ENCODE results near the gene MYCL.
"Not testable (repeated sequence)": the region's sequence is repeated elsewhere in the genome, so short reads cannot be mapped to it uniquely, and the experiment has no call there.

MYCL gene

DNA sequence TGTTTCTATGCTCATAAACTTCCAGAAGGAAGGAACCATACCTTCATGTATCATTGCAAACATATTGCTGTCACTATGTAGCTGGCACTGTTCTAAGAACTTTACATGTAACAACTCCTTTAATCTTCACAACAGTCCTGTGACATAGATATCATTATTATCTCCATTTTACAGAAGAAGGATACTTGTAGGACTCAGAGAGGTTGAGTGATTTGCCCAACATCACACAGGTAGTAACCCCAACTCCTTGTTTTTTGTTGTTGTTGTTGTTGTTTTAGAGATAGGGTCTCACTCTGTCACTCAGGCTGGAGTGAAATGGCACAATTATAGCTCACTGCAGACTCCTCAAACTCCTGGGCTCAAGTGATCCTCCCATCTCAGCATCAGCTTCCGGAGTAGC is 10.8 kb downstream of the MYCL start:
- DNase-seq (ENCODE audit: low read depth) = no peak

DNA sequence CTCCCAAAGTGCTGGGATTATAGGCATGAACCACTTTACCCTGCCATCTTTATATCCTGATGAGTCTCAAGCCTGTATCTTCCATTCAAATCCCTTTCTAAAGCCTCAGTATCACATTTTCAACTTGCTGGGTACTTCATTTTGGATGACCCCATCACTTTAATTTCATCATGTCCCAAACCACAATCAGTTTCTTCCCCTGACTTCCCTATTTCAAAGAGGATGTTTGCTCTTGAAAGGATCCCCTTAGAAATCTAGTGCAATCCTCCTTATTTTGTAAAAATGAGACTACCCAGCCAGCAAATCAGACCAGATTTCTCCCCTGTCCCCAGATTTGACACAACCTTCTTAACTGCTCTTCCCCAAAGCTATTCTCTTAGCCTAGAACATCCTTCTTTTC is 11.4 kb downstream of the MYCL start:
- no peak for DNase-seq (ENCODE audit: low read depth)

GRCh38 chr1:39886757-39887231 is 14.9 kb downstream of the MYCL start:
- no peak for DNase-seq (ENCODE audit: low read depth)

DNA sequence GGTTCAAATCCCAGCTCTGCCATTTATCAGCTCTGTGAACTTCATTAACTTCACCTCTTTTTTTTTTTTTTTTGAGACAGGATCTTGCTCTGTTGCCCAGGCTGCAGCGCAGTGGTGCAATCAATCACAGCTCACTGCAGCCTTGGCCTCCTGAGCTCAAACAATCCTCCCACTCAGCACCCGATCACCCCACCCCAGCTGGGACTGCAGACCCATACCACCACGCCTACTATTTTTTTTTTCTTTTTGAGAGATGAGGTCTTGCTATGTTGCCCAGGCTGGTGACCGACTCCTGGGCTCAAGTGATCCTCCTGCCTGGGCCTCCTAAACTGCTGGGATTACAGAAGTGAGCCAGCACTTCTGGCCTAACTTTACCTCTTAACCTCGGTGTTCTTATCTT is 16.2 kb downstream of the MYCL start:
- DNase-seq (ENCODE audit: low read depth) = no peak

- DNase-seq (ENCODE audit: low read depth) = no peak
These were observed 19.6 kb downstream of the MYCL start for GRCh38 chr1:39882152-39882551.

DNA sequence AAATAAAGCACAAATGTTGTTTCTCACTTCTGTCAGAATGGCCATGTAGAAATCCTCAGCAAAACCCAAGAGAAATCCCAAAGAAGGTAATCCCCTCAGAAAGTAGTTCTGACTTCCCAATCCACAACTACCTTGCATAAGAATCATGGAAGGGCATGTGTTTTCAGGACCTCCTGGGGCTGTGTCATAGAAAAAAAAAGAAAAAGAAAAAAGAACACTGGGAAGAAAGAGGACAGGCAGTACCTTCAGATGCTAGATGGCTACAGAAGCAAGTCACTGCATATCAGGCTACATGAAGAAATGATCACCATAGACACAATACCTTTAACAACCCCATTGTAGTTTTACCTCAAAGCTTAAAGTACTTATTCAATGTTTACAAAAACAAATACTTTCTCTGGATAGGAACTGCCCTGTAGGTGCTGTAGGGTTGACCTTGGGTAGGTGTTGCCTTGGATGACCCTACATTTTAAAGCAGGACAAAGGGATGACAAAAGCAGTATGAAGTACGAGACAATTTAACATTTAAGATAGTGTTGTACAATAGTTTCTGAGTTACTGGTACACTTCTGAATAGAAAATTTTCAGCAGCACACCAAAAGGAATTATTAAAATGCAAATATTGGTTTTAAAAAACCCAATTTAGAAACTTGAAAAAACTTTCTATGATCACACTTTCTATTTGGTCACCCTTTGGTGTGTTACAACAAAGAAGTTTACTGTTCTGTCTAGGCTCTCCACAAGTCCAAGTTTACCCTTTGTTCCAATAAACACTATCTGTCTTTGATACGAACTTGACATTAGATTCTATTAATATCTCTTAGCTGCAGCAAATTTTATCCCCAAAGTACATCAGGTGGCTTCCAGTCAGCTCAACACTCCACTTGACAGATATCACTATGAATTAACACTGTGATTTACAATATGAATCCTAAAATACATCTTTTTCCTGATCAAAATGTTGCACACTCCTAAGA is 23.4 kb downstream of the MYCL start:
- no peak for DNase-seq (ENCODE audit: low read depth)

GRCh38 chr1:39877231-39877778 is 24.4 kb downstream of the MYCL start:
- no peak for DNase-seq (ENCODE audit: low read depth)

- DNase-seq (ENCODE audit: low read depth) = no peak
These were observed 25.6 kb downstream of the MYCL start for GRCh38 chr1:39876144-39876543.

- DNase-seq (ENCODE audit: low read depth) = no peak
These were observed 29.0 kb downstream of the MYCL start for GRCh38 chr1:39872698-39873097.

DNA sequence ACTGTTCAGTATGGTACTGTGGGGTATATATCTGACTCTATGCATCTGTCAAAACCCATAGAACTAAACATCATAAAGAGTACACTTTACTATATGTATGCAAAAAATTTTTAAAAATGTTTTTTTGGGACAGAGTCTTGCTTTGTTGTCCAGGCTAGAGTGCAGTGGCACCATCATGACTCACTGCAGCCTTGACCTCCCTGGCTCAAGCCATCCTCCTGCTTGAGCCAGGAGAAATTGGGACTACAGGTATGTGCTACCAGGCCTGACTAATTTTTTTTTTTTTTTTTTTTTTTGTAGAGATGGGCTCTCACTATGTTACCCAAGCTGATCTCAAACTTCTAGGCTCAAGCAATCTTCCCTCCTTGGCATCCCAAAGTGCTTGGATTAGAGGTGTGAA is 29.9 kb downstream of the MYCL start:
- no peak for DNase-seq (ENCODE audit: low read depth)

GRCh38 chr1:39871043-39871442 is 30.7 kb downstream of the MYCL start:
- not testable (repeated sequence) for DNase-seq (ENCODE audit: low read depth)

DNA sequence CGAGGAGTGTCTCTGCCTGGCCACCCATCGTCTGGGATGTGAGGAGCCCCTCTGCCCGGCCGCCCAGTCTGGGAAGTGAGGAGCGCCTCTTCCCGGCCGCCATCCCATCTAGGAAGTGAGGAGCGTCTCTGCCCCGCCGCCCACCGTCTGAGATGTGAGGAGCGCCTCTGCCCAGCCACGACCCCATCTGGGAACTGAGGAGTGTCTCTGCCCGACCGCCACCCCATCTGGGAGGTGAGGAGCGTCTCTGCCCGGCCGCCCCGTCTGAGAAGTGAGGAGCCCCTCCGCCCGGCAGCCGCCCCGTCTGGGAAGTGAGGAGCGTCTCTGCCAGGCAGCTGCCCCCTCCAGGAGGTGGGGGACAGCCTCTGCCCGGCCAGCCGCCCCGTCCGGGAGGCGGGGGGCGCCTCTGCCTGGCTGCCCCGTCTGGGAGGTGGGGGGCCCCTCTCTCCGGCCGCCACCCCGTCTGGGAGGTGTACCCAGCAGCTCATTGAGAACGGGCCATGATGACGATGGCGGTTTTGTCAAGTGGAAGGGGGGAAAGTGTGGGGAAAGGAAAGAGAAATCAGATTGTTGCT is 32.1 kb downstream of the MYCL start:
- DNase-seq (ENCODE audit: low read depth) = not testable (repeated sequence)

DNA sequence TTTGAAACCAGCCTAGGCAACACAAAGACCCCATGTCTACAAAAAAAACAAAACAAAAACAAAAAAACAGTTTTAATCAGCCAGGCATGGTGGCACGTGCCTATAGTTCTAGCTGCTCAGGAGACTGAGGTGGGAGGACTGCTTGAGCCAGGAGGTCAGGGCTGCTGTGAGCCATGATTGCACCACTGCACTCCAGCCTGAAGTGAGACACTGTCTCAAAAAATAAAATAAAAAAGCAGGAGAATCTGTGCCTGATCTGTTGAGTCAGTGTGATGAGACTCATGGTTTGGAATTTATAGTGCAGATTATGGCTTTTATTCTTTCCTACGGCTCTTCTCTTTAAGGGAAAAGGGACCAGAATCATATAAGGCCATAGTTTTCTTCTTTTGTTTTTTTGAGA is 35.0 kb downstream of the MYCL start:
- peak; percentile 38 for DNase-seq (ENCODE audit: low read depth)

- DNase-seq (ENCODE audit: low read depth) = no peak
These were observed 36.0 kb downstream of the MYCL start for GRCh38 chr1:39865762-39866161.

DNA sequence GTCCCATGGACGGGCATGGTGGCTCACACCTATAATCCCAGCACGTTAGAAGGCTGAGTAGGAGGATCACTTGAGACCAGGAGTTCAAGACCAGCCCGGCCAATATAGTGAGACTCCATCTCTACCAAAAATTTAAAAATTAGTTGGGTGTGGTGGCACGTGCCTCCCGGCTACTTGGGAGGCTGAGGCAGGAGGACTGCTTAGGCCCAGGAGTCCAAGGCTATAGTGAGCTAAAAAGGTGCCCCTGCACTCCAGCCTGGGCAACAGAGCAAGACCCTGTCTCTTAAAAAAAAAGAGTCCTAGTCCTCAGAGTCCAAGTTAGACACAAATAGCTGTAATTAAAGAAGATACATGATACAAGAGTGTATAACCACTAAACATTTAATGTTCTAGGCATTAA is 38.5 kb downstream of the MYCL start:
- DNase-seq (ENCODE audit: low read depth) = no peak

DNA sequence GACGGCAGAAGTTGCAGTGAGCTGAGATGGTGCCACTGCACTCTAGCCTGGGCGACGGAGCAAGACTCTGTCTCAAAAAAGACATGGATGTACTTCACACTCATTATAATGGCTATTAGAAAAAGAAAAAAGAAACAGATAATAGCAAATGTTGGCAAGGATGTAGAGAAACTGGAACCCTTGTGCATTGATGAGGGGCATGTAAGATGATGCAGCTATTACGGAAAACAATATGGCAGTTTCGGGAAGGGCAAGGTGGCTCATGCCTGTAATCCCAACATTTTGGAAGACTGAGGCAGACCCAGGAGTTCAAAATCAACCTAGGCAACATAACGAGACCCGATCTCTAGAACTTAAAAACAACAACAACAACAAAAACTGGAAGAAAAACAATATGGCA is 40.7 kb downstream of the MYCL start:
- DNase-seq (ENCODE audit: low read depth) = no peak

DNA sequence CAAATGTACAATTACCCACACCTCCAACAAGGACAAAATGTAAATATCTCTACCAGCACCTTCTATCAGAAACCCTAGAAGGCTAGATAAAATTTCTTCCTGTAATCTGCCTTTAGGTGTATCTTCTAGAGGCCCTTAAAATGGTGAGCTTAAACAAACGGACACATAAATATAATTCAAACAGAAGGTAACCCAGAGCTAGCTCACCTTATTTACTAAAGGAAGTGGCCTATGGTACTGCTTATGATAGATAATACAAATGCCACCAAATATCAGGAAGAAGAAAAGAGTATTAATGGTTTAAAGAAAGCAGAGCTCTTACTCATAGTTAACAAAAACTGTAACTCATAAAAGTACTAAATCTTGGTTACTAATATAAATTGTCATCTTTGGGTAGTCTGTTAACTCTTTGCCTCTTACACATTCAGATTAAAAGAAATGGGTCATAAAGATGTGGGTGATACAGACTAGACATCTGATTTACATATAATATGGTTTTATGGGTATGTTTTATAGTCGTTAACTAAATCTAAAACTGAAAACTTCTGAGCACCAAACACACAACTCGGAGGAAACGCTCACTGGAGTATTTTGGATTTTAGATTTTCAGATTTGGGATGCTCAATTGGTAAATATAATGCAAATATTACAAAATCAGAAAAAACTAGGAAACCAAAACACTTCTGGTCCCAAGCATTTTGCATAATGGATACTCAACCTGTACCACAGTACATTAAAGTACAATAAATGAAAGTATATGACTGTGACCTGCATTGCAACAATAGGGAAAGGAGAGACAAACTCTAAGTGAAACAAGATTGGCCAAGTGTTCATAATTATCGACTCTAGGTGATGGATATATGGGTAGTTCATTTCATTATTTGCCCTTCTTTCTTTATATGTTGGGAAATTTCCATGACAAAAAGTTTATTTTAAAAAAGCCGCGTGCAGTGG is 41.6 kb downstream of the MYCL start:
- DNase-seq (ENCODE audit: low read depth) = no peak

GRCh38 chr1:39858315-39858714 is 43.4 kb downstream of the MYCL start:
- no peak for DNase-seq (ENCODE audit: low read depth)

GRCh38 chr1:39857126-39857878 is 44.4 kb downstream of the MYCL start:
- DNase-seq (ENCODE audit: low read depth) = no peak

DNA sequence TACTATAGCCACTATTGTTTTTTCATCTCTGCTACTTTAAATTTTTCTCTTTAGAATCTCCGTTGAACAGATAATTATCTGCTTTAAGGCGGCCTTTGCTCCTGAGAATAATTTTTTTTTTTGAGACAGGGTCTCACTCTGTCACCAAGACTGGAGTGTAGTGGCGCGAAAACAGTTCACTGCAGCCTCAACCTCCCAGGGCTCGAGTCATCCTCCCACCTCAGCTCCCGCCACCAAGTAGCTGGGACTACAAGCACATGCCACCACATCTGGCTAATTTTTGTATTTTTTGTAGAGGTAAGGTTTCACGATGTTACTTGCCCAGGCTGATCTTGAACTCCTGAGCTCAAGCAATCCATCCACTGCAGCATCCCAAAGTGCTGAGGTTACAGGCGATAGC is 47.0 kb downstream of the MYCL start:
- no peak for DNase-seq (ENCODE audit: low read depth)

GRCh38 chr1:39854314-39854713 is 47.4 kb downstream of the MYCL start:
- DNase-seq (ENCODE audit: low read depth) = no peak

Data from non-pigmented ciliary epithelial cell (primary cell).